ENCODE data around the gene TMPRSS6. TPM values are rescaled to one million over a fixed set of nuclear protein-coding genes. Genes with fewer than 3 reads are reported as not detected.

The TMPRSS6 gene
- total RNA-seq, 1 experiment from 2014 or later = 0.79 TPM

DNA sequence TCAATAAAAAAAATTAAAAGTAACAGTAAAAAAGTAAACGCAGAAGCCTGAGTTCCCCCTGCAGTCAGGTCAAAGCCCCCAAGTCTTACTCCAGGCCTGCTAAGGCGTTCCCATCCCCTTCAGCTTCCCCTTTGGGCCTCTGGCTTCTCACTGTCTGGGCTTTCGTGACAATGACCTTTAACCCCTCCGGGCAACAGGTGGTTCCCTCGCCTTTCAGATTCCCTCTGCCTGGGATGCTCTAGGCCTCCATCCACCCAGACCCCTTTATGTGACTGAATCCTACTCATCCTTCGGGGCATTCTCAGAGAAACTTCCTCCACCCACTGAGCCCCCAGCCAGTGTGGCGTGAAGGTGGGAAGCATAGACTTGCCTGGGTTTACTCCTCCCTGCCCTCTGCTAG is 82.0 kb downstream of the TMPRSS6 start:
- no peak for TF ChIP-seq EZH2 (IDR thresholded peaks at IDR 0.05; ENCODE audit: low read depth)
- TF ChIP-seq, protein P1, sequence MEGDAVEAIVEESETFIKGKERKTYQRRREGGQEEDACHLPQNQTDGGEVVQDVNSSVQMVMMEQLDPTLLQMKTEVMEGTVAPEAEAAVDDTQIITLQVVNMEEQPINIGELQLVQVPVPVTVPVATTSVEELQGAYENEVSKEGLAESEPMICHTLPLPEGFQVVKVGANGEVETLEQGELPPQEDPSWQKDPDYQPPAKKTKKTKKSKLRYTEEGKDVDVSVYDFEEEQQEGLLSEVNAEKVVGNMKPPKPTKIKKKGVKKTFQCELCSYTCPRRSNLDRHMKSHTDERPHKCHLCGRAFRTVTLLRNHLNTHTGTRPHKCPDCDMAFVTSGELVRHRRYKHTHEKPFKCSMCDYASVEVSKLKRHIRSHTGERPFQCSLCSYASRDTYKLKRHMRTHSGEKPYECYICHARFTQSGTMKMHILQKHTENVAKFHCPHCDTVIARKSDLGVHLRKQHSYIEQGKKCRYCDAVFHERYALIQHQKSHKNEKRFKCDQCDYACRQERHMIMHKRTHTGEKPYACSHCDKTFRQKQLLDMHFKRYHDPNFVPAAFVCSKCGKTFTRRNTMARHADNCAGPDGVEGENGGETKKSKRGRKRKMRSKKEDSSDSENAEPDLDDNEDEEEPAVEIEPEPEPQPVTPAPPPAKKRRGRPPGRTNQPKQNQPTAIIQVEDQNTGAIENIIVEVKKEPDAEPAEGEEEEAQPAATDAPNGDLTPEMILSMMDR (conservative IDR thresholded peaks at IDR 0.05) = no peak
- Histone ChIP-seq H3K4me3 (no peak overlapping the region), H3F3A (ENCODE audit: insufficient read depth, low read depth) (peaks cover 23% of the 10 kb centered on the region), H3K79me2 (ENCODE audit: low read depth) (no peaks in the 10 kb centered on the region), H3K4me1 (replicated peaks; ENCODE audit: insufficient read depth) (peaks cover 19% of the 10 kb centered on the region), H3K27me3 (ENCODE audit: insufficient read depth, low read depth) (no peaks in the 10 kb centered on the region), H3K9me3 (ENCODE audit: insufficient read depth, low read depth) (no peaks in the 10 kb centered on the region), H2AFZ (no peak overlapping the region), H4K20me1 (ENCODE audit: insufficient read depth) (no peaks in the 10 kb centered on the region), H3K4me2 (no peak overlapping the region), H3K9me2 (ENCODE audit: insufficient read depth) (no peaks in the 10 kb centered on the region), H3K36me3 (ENCODE audit: low read depth) (peaks cover 12% of the 10 kb centered on the region; the same call in 1 of the 2 replicates), H3K27ac (no peak overlapping the region)
- POLR2A ChIA-PET (ENCODE audit: unreplicated experiment) = no interaction called here
- BruUV-seq (replicated peaks) = no TSS peak
- CTCF ChIA-PET = no interaction called here
- DNase-seq = no peak
- intact Hi-C loops (cut with micrococcal nuclease; ENCODE audit: unreplicated experiment) = no loop called here

GRCh38 chr22:37026325-37026724 is 83.2 kb downstream of the TMPRSS6 start:
- TF ChIP-seq EZH2 (IDR thresholded peaks at IDR 0.05; ENCODE audit: low read depth) = no peak
- TF ChIP-seq, protein P1 (conservative IDR thresholded peaks at IDR 0.05) = no peak
- no peak overlapping the region for H2AFZ ChIP-seq
- H3K27ac ChIP-seq = no peak overlapping the region
- no peaks in the 10 kb centered on the region for H3K9me2 ChIP-seq (ENCODE audit: insufficient read depth)
- H3F3A ChIP-seq (ENCODE audit: insufficient read depth, low read depth) = peaks cover 10% of the 10 kb centered on the region
- ChIA-PET CTCF (interaction anchor here (0.6 kb wide), 1 partner anchor 263 kb away, joined by 3 read pairs; no protein-coding TSS in a partner anchor), POLR2A (ENCODE audit: unreplicated experiment) (no interaction called here)
- H3K9me3 ChIP-seq (ENCODE audit: insufficient read depth, low read depth) = no peaks in the 10 kb centered on the region
- no peak for DNase-seq
- BruUV-seq (replicated peaks) = no TSS peak
- peaks cover 6% of the 10 kb centered on the region for H3K4me1 ChIP-seq (replicated peaks; ENCODE audit: insufficient read depth)
- no peaks in the 10 kb centered on the region for H3K27me3 ChIP-seq (ENCODE audit: insufficient read depth, low read depth)
- peaks cover 5% of the 10 kb centered on the region for H3K79me2 ChIP-seq (ENCODE audit: low read depth)
- H4K20me1 ChIP-seq (ENCODE audit: insufficient read depth) = no peaks in the 10 kb centered on the region
- H3K4me3 ChIP-seq = no peak overlapping the region
- peaks cover 12% of the 10 kb centered on the region; the same call in 1 of the 2 replicates for H3K36me3 ChIP-seq (ENCODE audit: low read depth)
- intact Hi-C loops (cut with micrococcal nuclease; ENCODE audit: unreplicated experiment) = no loop called here
- no peak overlapping the region for H3K4me2 ChIP-seq

GRCh38 chr22:37025500-37026070 is 83.9 kb downstream of the TMPRSS6 start:
- no TSS peak for BruUV-seq (replicated peaks)
- Histone ChIP-seq H3K4me1 (replicated peaks; ENCODE audit: insufficient read depth) (peaks cover 7% of the 10 kb centered on the region; the same call in 1 of the 2 replicates), H3K9me2 (ENCODE audit: insufficient read depth) (no peaks in the 10 kb centered on the region), H3K36me3 (ENCODE audit: low read depth) (peaks cover 12% of the 10 kb centered on the region; the same call in 1 of the 2 replicates), H3K79me2 (ENCODE audit: low read depth) (peaks cover 11% of the 10 kb centered on the region), H4K20me1 (ENCODE audit: insufficient read depth) (no peaks in the 10 kb centered on the region), H3K27me3 (ENCODE audit: insufficient read depth, low read depth) (no peaks in the 10 kb centered on the region), H3F3A (ENCODE audit: insufficient read depth, low read depth) (peaks cover 5% of the 10 kb centered on the region), H3K9me3 (ENCODE audit: insufficient read depth, low read depth) (no peaks in the 10 kb centered on the region), H2AFZ (no peak overlapping the region), H3K4me3 (no peak overlapping the region), H3K27ac (no peak overlapping the region), H3K4me2 (no peak overlapping the region)
- no peak for TF ChIP-seq EZH2 (IDR thresholded peaks at IDR 0.05; ENCODE audit: low read depth)
- TF ChIP-seq, protein P1 (conservative IDR thresholded peaks at IDR 0.05) = no peak
- no peak for DNase-seq
- ChIA-PET CTCF (interaction anchor here (0.6 to 0.8 kb wide), 2 partner anchors 42 to 262 kb away, joined by 3 read pairs; no protein-coding TSS in a partner anchor), POLR2A (ENCODE audit: unreplicated experiment) (no interaction called here)
- intact Hi-C loops (cut with micrococcal nuclease; ENCODE audit: unreplicated experiment) = no loop called here
